H9 (cell line): ENCODE measurements around the gene KCNMA1. TPM values are rescaled to one million over a fixed set of nuclear protein-coding genes. Genes with fewer than 3 reads are reported as not detected.

Experiments
- DNase-seq: peaks from one replicate; pipeline ENCODE4 v3.0.0-alpha.2; 2017
- H2AFZ ChIP-seq: one replicate; pipeline ENCODE4 v1.6.1; 2013; ENCODE audit warnings: mild to moderate bottlenecking, low read length, control low read depth, moderate library complexity
- H2AK5ac ChIP-seq: 2 replicates; pipeline ENCODE4 v1.6.1; 2013; ENCODE audit warnings: low read length, control low read depth, mixed read lengths; ENCODE audit not compliant: insufficient read length
- H2BK120ac ChIP-seq: one replicate; pipeline ENCODE4 v1.6.1; 2013; ENCODE audit warnings: low read depth, mild to moderate bottlenecking, low read length, control low read depth, inconsistent platforms; ENCODE audit not compliant: poor library complexity, severe bottlenecking
- H2BK12ac ChIP-seq: 2 replicates; pipeline ENCODE4 v1.6.1; 2013; ENCODE audit warnings: low read length, control low read depth, mixed read lengths, low read depth; ENCODE audit not compliant: insufficient read length
- H2BK15ac ChIP-seq: 2 replicates; pipeline ENCODE4 v1.6.1; 2013; ENCODE audit warnings: low read depth, low read length, control low read depth
- H2BK20ac ChIP-seq: one replicate; pipeline ENCODE4 v1.6.1; 2013; ENCODE audit warnings: low read depth, mild to moderate bottlenecking, low read length, control low read depth, inconsistent platforms; ENCODE audit not compliant: poor library complexity, severe bottlenecking
- H2BK5ac ChIP-seq: 2 replicates; pipeline ENCODE4 v1.6.1; 2013; ENCODE audit warnings: low read length, control low read depth, mixed read lengths; ENCODE audit not compliant: insufficient read length
- H3K14ac ChIP-seq: 2 replicates; pipeline ENCODE4 v1.6.1; 2013; ENCODE audit warnings: low read length, control low read depth; ENCODE audit not compliant: insufficient read depth
- H3K18ac ChIP-seq: 2 replicates; pipeline ENCODE4 v1.6.1; 2013; ENCODE audit warnings: low read depth, mild to moderate bottlenecking, mixed read lengths, low read length, control low read depth; ENCODE audit not compliant: insufficient read length
- H3K23ac ChIP-seq: 2 replicates; pipeline ENCODE4 v1.6.1; 2013; ENCODE audit warnings: low read length, control low read depth, mixed read lengths, low read depth; ENCODE audit not compliant: insufficient read length
- H3K23me2 ChIP-seq: 2 replicates; pipeline ENCODE4 v1.6.1; 2013; ENCODE audit warnings: low read depth, mild to moderate bottlenecking, mixed read lengths, low read length, control low read depth; ENCODE audit not compliant: insufficient read length, poor library complexity, severe bottlenecking
- H3K27ac ChIP-seq: 2 replicates; pipeline ENCODE4 v1.5.1; 2013; ENCODE audit warnings: low read length, control low read depth, mixed read lengths, low read depth; ENCODE audit not compliant: insufficient read length
- H3K27me3 ChIP-seq: 2 replicates; pipeline ENCODE4 v1.6.1; 2013; ENCODE audit warnings: low read length, control low read depth, inconsistent platforms; ENCODE audit not compliant: insufficient read depth
- H3K4ac ChIP-seq: 2 replicates; pipeline ENCODE4 v1.6.1; 2013; ENCODE audit warnings: low read depth, mild to moderate bottlenecking, control low read depth, inconsistent platforms, low read length, moderate library complexity
- H3K4me1 ChIP-seq: 2 replicates; pipeline ENCODE4 v1.6.1; 2013; ENCODE audit warnings: low read length, control low read depth, inconsistent platforms; ENCODE audit not compliant: insufficient read depth
- H3K4me2 ChIP-seq: 2 replicates; pipeline ENCODE4 v1.6.1; 2013; ENCODE audit warnings: low read length, control low read depth, mixed read lengths; ENCODE audit not compliant: insufficient read length, insufficient read depth
- H3K56ac ChIP-seq: 2 replicates; pipeline ENCODE4 v1.6.1; 2013; ENCODE audit warnings: low read depth, mild to moderate bottlenecking, mixed read lengths, low read length, control low read depth; ENCODE audit not compliant: insufficient read length
- H3K79me1 ChIP-seq: 2 replicates; pipeline ENCODE4 v1.6.1; 2013; ENCODE audit warnings: low read depth, mild to moderate bottlenecking, moderate library complexity, low read length, control low read depth, inconsistent platforms; ENCODE audit not compliant: insufficient read depth, poor library complexity, severe bottlenecking
- H3K79me2 ChIP-seq: 2 replicates; pipeline ENCODE4 v1.6.1; 2013; ENCODE audit warnings: low read length, control low read depth, inconsistent platforms; ENCODE audit not compliant: insufficient read depth
- H3K9ac ChIP-seq: 2 replicates; pipeline ENCODE4 v1.6.1; 2013; ENCODE audit warnings: low read length, control low read depth, mixed read lengths; ENCODE audit not compliant: insufficient read length; ENCODE audit errors: extremely low read depth
- H3K9me3 ChIP-seq: one replicate; pipeline ENCODE4 v1.6.1; 2013; ENCODE audit warnings: low read depth, low read length, inconsistent platforms; ENCODE audit not compliant: control insufficient read depth
- H3T11ph ChIP-seq: one replicate; pipeline ENCODE4 v1.6.1; 2013; ENCODE audit warnings: mild to moderate bottlenecking, low read length, control low read depth, inconsistent platforms
- H4K20me1 ChIP-seq: one replicate; pipeline ENCODE4 v1.6.1; 2013; ENCODE audit not compliant: control insufficient read depth, insufficient read length, insufficient read depth
- H4K5ac ChIP-seq: 2 replicates; pipeline ENCODE4 v1.6.1; 2013; ENCODE audit warnings: low read depth, mild to moderate bottlenecking, mixed read lengths, low read length, control low read depth; ENCODE audit not compliant: insufficient read length
- H4K8ac ChIP-seq: replicated peaks from 2 replicates; pipeline ENCODE4 v1.6.1; 2013; ENCODE audit warnings: low read length, control low read depth, mixed read lengths, low read depth; ENCODE audit not compliant: insufficient read length
- H4K91ac ChIP-seq: 2 replicates; pipeline ENCODE4 v1.6.1; 2013; ENCODE audit warnings: low read depth, mild to moderate bottlenecking, moderate library complexity, mixed read lengths, low read length, control low read depth; ENCODE audit not compliant: insufficient read length
- H3K27ac Mint-ChIP-seq, 3 experiments: 2 replicates in 2 of 3; 3 replicates in 1 of 3; pipeline ENCODE4 v1.8.0; 2020 to 2021; ENCODE audit warnings: mixed read lengths in 3 of 3, mild to moderate bottlenecking in 1 of 3, moderate library complexity in 1 of 3
- H3K27me3 Mint-ChIP-seq: 2 replicates; pipeline ENCODE4 v1.8.0; 2021; ENCODE audit warnings: low read depth, mild to moderate bottlenecking, moderate library complexity, mixed read lengths
- H3K36me3 Mint-ChIP-seq, 3 experiments: 2 replicates in 2 of 3; 3 replicates in 1 of 3; pipeline ENCODE4 v1.8.0; 2020 to 2021; ENCODE audit warnings: low read depth in 3 of 3, mixed read lengths in 3 of 3; ENCODE audit not compliant: insufficient read depth in 1 of 3
- H3K4me1 Mint-ChIP-seq, 2 experiments: 2 replicates each; pipeline ENCODE4 v1.8.0; 2020; ENCODE audit warnings: mixed read lengths in 2 of 2
- H3K4me3 Mint-ChIP-seq, 2 experiments: 2 replicates in 1 of 2; 3 replicates in 1 of 2; pipeline ENCODE4 v1.8.0; 2020 to 2021; ENCODE audit warnings: mild to moderate bottlenecking in 2 of 2, mixed read lengths in 2 of 2, moderate library complexity in 1 of 2
- H3K9me3 Mint-ChIP-seq, 2 experiments: 2 replicates in 1 of 2; 3 replicates in 1 of 2; pipeline ENCODE4 v1.8.0; 2020; ENCODE audit warnings: mild to moderate bottlenecking in 2 of 2, mixed read lengths in 2 of 2, moderate library complexity in 1 of 2
- CTCF ChIP-seq: fragments of 200-600 bp; sonication (generic); conservative IDR thresholded peaks from 3 replicates; pipeline ENCODE4 v1.8.0; 2021; ENCODE audit warnings: antibody characterized with exemption, mild to moderate bottlenecking
- WGBS: extraction: QIAGEN DNeasy Blood & Tissue Kit; methylation state at CpG from one replicate; pipeline ENCODE4 v1.1.7; 2013; ENCODE audit warnings: missing lambda C conversion rate, low lambda C conversion rate, mixed read lengths; ENCODE audit not compliant: insufficient read length; ENCODE audit errors: extremely low coverage; 5-methylcytosine and 5-hydroxymethylcytosine counted together
- total RNA-seq: library from RNA; stranded (reverse); gene quantifications from 2 replicates; pipeline ENCODE4 v1.2.1, GENCODE V29; 2021

The KCNMA1 gene
- total RNA-seq, 1 experiment from 2014 or later, result 2.0 TPM

GRCh38 chr10:77163670-77164348, 473.8 kb downstream of the KCNMA1 start:
- H3K36me3 Mint-ChIP-seq, result no peaks in the 10 kb centered on the region
- Histone ChIP-seq H2BK15ac (no peak overlapping the region), H2BK12ac (no peak overlapping the region), H2AK5ac (no peak overlapping the region), H3K9me3 (no peaks in the 10 kb centered on the region), H3K27ac (no peak overlapping the region), H3K4ac (no peak overlapping the region), H2AFZ (no peak overlapping the region), H3T11ph (no peak overlapping the region), H2BK5ac (no peak overlapping the region), H3K23ac (no peak overlapping the region), H4K20me1 (no peaks in the 10 kb centered on the region), H3K18ac (no peak overlapping the region), H3K9ac (no peak overlapping the region), H2BK120ac (no peak overlapping the region), H3K79me1 (no peaks in the 10 kb centered on the region), H4K91ac (no peak overlapping the region), H2BK20ac (no peak overlapping the region), H3K14ac (no peak overlapping the region; the same call in 1 of the 2 replicates), H3K4me2 (no peak overlapping the region), H3K79me2 (no peaks in the 10 kb centered on the region), H3K27me3 (no peaks in the 10 kb centered on the region), H4K5ac (no peak overlapping the region), H3K56ac (no peak overlapping the region), H4K8ac (no peak overlapping the region), H3K23me2 (no peaks in the 10 kb centered on the region), H3K4me1 (no peaks in the 10 kb centered on the region)
- H3K9me3 Mint-ChIP-seq, result no peaks in the 10 kb centered on the region
- TF ChIP-seq CTCF, result no peak
- no peak for DNase-seq
- WGBS, result no CpG with 5 or more reads among the region's 4 CpGs
- no peak overlapping the region for H3K4me3 Mint-ChIP-seq
- no peak overlapping the region for H3K27ac Mint-ChIP-seq
- peaks cover 8 to 9% of the 10 kb centered on the region in 2 experiments for H3K4me1 Mint-ChIP-seq
- peaks cover 8% of the 10 kb centered on the region for H3K27me3 Mint-ChIP-seq
